Fibroblast of villous mesenchyme (primary cell): ENCODE measurements around the gene LRRC23. TPM values are rescaled to one million over a fixed set of nuclear protein-coding genes. Genes with fewer than 3 reads are reported as not detected.

Experiments
- DNase-seq: peaks from one replicate; pipeline ENCODE4 v3.0.0-alpha.2; 2010; ENCODE audit warnings: low read depth
- H3K4me3 ChIP-seq: 2 replicates; pipeline ENCODE4 v1.5.1; 2011; ENCODE audit warnings: low read depth, mild to moderate bottlenecking, low read length
- total RNA-seq: library from RNA; depleted of rRNA; stranded (reverse); fragments of >200 nt; gene quantifications from 2 replicates; pipeline ENCODE4 v1.2.3, GENCODE V29; 2012
- TF ChIP-seq, protein P1 (sequence below): IDR thresholded peaks from 2 replicates; pipeline ENCODE4 v1.5.1; 2012; ENCODE audit warnings: low read depth, mild to moderate bottlenecking, low read length; ENCODE audit not compliant: insufficient read depth

The LRRC23 gene
- total RNA-seq, 1 donor: 4.7 TPM

DNA sequence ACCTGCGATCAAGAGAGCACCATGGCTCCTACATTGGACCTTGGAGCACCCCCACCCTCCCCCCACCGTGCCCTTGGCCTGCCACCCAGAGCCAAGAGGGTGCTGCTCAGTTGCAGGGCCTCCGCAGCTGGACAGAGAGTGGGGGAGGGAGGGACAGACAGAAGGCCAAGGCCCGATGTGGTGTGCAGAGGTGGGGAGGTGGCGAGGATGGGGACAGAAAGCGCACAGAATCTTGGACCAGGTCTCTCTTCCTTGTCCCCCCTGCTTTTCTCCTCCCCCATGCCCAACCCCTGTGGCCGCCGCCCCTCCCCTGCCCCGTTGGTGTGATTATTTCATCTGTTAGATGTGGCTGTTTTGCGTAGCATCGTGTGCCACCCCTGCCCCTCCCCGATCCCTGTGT, 37.2 kb downstream of the LRRC23 start:
- TF ChIP-seq, protein P1, sequence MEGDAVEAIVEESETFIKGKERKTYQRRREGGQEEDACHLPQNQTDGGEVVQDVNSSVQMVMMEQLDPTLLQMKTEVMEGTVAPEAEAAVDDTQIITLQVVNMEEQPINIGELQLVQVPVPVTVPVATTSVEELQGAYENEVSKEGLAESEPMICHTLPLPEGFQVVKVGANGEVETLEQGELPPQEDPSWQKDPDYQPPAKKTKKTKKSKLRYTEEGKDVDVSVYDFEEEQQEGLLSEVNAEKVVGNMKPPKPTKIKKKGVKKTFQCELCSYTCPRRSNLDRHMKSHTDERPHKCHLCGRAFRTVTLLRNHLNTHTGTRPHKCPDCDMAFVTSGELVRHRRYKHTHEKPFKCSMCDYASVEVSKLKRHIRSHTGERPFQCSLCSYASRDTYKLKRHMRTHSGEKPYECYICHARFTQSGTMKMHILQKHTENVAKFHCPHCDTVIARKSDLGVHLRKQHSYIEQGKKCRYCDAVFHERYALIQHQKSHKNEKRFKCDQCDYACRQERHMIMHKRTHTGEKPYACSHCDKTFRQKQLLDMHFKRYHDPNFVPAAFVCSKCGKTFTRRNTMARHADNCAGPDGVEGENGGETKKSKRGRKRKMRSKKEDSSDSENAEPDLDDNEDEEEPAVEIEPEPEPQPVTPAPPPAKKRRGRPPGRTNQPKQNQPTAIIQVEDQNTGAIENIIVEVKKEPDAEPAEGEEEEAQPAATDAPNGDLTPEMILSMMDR: no peak
- DNase-seq: no peak
- no peak overlapping the region for H3K4me3 ChIP-seq

DNA sequence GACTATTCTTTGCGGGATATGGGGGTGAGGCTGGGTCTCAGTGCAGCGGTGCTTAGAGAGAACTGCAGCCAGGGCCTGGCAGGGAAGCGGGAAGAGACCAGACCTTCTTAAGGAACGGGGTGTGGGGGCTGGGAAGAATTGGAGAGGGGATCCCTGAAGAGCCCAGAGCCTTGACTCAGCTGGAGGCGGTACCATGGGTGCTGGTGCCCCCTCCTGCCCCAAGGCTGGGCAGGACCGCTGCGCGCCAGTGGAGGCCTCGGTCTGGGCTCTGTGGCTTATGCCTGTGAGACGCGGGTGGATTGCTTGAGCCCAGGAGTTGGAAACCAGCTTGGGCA, 37.7 kb downstream of the LRRC23 start:
- no peak for DNase-seq
- TF ChIP-seq, protein P1: no peak
- H3K4me3 ChIP-seq: no peak overlapping the region

DNA sequence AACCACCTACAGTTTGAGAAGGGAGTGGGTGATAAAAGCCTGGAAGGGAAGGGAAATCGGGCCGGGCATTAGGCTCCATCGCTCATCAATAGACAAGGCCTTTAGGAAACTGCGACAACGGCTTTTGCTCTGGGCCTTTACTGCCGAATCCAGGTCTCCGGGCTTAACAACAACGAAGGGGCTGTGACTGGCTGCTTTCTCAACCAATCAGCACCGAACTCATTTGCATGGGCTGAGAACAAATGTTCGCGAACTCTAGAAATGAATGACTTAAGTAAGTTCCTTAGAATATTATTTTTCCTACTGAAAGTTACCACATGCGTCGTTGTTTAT, 38.7 kb downstream of the LRRC23 start:
- peak; percentile 96 for DNase-seq
- peak overlapping the region; percentile 76 for H3K4me3 ChIP-seq
- TF ChIP-seq, protein P1: no peak

DNA sequence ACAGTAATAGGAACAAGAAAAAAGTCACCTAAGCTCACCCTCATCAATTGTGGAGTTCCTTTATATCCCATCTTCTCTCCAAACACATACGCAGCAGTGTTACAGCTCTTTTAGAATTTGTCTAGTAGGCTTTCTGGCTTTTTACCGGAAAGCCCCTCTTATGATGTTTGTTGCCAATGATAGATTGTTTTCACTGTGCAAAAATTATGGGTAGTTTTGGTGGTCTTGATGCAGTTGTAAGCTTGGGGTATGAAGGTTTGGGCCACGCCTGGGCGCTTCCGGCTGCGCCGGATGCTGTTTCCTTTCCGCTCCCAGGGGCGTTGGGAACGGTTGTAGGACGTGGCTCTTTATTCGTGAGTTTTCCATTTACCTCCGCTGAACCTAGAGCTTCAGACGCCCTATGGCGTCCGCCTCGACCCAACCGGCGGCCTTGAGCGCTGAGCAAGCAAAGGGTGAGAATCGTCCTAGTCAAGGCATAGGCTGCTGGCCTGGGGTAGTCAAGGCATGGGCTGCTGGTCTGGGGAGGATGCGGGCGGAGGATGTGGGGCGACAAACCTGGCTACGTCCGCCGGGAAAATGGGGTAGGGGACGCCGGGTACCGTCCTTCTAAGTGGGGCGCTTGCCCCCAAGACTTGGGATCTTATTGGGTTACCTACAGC, 39.2 kb downstream of the LRRC23 start, which contains the start of the genes C12orf57 and RNU7-1:
C12orf57 (plus strand) TSS at position 301 of the 659 bp plus-strand sequence; CDS start at position 401, 100 bp downstream.
RNU7-1 (plus strand) TSS at position 95 of the 659 bp plus-strand sequence.
- H3K4me3 ChIP-seq: peak within 1 kb of the TSS; percentile 76
- TF ChIP-seq, protein P1: no peak
- DNase-seq: peak; percentile 87

DNA sequence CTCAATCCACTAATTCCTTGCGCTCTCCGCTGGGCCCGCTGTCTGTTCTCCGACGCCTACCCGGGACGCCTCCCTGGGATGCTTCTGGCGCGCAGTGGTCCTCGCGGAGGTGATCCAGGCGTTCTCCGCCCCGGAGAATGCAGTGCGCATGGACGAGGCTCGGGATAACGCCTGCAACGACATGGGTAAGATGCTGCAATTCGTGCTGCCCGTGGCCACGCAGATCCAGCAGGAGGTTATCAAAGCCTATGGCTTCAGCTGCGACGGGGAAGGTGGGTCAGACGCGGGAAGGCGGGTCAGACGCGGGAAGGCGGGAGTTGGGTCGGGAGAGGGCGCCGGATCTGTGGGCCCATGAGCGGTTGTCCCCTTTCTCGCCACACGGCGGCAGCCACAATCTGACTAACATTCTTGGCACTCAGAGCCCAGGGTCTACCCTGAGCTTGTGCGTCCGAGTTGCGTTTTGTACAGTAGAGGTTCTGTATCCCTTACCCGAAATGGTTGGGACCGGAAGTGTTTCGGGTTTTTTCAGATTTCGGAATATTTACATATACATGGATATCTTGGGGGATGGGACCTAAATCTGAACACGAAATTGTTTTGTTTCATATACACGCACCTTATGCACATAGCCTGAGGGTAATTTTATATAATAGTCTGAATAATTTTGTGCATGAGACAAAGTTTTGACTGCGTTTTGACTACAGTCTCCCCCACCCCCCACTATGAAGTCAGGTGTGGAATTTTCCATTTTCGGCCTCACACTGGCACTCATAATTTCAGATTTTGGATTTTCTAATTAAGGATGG, 40.0 kb downstream of the LRRC23 start:
- peak overlapping the region; percentile 76 for H3K4me3 ChIP-seq
- TF ChIP-seq, protein P1: peak; percentile 88
- DNase-seq: peak; percentile 92

DNA sequence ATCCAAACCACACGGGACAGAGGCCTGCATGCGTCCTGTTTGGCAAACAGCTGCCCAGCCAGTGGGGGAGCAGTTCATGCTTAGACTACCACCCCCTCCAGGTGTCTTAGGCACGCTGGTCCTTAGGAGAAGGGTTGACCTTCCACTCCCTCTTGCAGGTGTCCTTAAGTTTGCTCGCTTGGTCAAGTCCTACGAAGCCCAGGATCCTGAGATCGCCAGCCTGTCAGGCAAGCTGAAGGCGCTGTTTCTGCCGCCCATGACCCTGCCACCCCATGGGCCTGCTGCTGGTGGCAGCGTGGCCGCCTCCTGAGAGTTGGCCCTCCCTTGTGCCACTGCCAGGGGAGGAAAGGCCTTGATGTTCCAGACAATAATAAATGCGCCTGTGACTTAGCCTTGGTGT, 41.0 kb downstream of the LRRC23 start:
- DNase-seq: no peak
- TF ChIP-seq, protein P1: no peak
- H3K4me3 ChIP-seq: no peak overlapping the region
